Erythroblast (primary cell): ENCODE measurements around the gene CDC42EP4.

ENCODE experiments used
- GATA1 ChIP-seq: IDR thresholded peaks from 2 replicates; pipeline ENCODE4 v1.6.1; 2011; ENCODE audit warnings: low read depth, mild to moderate bottlenecking, control low read depth, low read length, moderate library complexity
- POLR2A ChIP-seq: IDR thresholded peaks from 2 replicates; pipeline ENCODE4 v1.6.1; 2011; ENCODE audit warnings: mild to moderate bottlenecking, low read length

- no peak for TF ChIP-seq POLR2A
- TF ChIP-seq GATA1 = no peak
These were observed 8.9 kb upstream of the CDC42EP4 start for GRCh38 chr17:73320601-73321264.
